Measurements from ENCODE around the gene OR51F2. TPM values are rescaled to one million over a fixed set of nuclear protein-coding genes. Genes with fewer than 3 reads are reported as not detected.

The OR51F2 gene
- total and polyA plus RNA-seq, 2 experiments from 2014 or later, result not detected

DNA sequence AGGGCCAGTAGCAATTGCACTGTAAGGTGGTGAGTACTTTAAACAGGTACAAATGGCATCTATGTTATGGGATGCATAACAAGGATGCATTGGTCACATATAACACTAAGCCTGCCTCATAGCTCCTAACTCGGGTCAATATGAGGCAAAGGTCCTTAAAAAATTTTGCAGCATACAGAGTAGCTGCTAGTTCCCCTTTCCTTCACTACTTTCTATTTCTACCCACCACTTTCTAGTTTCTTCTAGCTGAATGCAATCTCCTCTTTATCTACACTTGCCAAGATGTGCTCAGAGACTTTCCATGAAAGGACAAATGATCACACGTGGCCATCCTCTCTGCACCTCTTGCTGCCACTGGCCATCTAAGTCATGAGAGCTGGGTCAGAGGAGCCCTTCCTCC lies 9.8 kb downstream of the OR51F2 start:
- no peak overlapping the region for H3K27ac Mint-ChIP-seq
- H3K4me1 Mint-ChIP-seq, result no peaks in the 10 kb centered on the region
- Histone ChIP-seq H3K79me2 (replicated peaks; ENCODE audit: insufficient read depth) (no peaks in the 10 kb centered on the region), H3K27me3 (ENCODE audit: insufficient read depth) (no peaks in the 10 kb centered on the region), H4K20me1 (replicated peaks; ENCODE audit: insufficient read depth) (no peaks in the 10 kb centered on the region), H3K27ac (ENCODE audit: low read depth) (no peak overlapping the region), H3F3A (replicated peaks; ENCODE audit: low read depth) (no peaks in the 10 kb centered on the region), H3K4me2 (no peak overlapping the region), H3K4me1 (ENCODE audit: insufficient read depth) (no peaks in the 10 kb centered on the region), H3K36me3 (ENCODE audit: insufficient read depth) (no peaks in the 10 kb centered on the region), H3K9me2 (ENCODE audit: insufficient read depth) (no peaks in the 10 kb centered on the region), H3K4me3 (no peak overlapping the region), H2AFZ (no peak overlapping the region)
- TF ChIP-seq EZH2phosphoT487 (IDR thresholded peaks at IDR 0.05; ENCODE audit: unreplicated experiment) (no peak), ZNF331 (CRISPR knock-in tag; IDR thresholded peaks at IDR 0.05; ENCODE audit: low read depth) (no peak), JUNB (IDR thresholded peaks at IDR 0.05; ENCODE audit: unreplicated experiment) (no peak), ZNF114 (CRISPR knock-in tag; IDR thresholded peaks at IDR 0.05) (no peak), ZNF462 (CRISPR knock-in tag; IDR thresholded peaks at IDR 0.05) (no peak), EZH2 (IDR thresholded peaks at IDR 0.05; ENCODE audit: low read depth, unreplicated experiment) (no peak), NANOG (IDR thresholded peaks at IDR 0.05; ENCODE audit: borderline replicate concordance) (no peak), CREB1 (CRISPR knock-in tag; IDR thresholded peaks at IDR 0.05; ENCODE audit: low read depth) (no peak)
- no peak overlapping the region for H3K4me3 Mint-ChIP-seq
- H3K27me3 Mint-ChIP-seq (ENCODE audit: insufficient read depth, low read depth, poor library complexity), result no peaks in the 10 kb centered on the region
- no peaks in the 10 kb centered on the region for H3K9me3 Mint-ChIP-seq
- no peaks in the 10 kb centered on the region for H3K36me3 Mint-ChIP-seq (ENCODE audit: low read depth)
- DNase-seq (ENCODE audit: low spot score), result no peak
- ATAC-seq, result no peak

All from GM23338 (cell line).